Measurements from ENCODE around the gene UTP25. TPM values are rescaled to one million over a fixed set of nuclear protein-coding genes. Genes with fewer than 3 reads are reported as not detected.
"Not testable (repeated sequence)": the region's sequence is repeated elsewhere in the genome, so short reads cannot be mapped to it uniquely, and the experiment has no call there.

UTP25 gene
- total RNA-seq, 4 donors from 2014 or later: 6.6 to 18.5 (median 9.2) TPM

DNA sequence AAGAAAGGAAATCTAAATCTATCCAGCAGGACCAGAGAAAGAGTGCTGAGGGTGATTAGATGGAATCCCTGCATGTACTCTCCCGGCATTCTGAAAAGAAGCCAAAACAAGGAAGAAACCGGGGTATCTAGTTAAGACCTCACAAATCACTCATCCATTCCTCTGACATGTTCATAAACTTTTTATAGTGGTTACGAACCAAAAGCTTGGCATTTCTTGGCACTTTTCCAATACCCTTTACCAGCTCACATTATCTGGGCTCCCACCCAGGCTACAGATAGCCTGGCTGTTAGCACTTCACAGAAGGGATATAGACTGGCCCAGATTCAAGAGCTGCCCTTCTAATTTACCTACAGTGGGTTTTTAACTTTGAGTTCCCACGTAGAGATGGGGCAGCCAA lies 41.6 kb upstream of the UTP25 start:
- DNase-seq (ENCODE audit: low spot score) (no peak), ATAC-seq (ENCODE audit: low FRiP score) (no peak)
- TF ChIP-seq, protein P1, sequence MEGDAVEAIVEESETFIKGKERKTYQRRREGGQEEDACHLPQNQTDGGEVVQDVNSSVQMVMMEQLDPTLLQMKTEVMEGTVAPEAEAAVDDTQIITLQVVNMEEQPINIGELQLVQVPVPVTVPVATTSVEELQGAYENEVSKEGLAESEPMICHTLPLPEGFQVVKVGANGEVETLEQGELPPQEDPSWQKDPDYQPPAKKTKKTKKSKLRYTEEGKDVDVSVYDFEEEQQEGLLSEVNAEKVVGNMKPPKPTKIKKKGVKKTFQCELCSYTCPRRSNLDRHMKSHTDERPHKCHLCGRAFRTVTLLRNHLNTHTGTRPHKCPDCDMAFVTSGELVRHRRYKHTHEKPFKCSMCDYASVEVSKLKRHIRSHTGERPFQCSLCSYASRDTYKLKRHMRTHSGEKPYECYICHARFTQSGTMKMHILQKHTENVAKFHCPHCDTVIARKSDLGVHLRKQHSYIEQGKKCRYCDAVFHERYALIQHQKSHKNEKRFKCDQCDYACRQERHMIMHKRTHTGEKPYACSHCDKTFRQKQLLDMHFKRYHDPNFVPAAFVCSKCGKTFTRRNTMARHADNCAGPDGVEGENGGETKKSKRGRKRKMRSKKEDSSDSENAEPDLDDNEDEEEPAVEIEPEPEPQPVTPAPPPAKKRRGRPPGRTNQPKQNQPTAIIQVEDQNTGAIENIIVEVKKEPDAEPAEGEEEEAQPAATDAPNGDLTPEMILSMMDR (IDR thresholded peaks at IDR 0.05): no peak

DNA sequence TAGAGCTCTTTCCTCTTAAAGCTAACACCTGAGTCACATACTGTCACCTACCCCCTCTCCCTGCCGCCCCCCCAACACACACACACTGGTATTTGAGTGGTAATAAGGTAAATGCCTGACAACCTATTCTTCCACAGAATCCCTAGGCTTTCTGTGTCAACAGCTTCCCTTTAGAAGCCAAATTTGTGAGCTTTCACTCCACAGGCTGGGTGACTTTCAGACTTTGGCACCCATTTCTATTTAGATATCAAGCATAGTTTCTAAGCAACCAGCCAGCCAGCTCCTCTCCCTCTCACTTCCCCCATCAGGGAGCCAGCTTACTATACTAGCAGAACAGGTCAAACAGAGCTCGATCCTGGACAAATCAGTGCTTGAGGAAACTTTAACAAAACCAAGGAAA lies 40.2 kb upstream of the UTP25 start:
- ATAC-seq (ENCODE audit: low FRiP score) (no peak), DNase-seq (ENCODE audit: low spot score) (no peak)
- TF ChIP-seq, protein P1 (IDR thresholded peaks at IDR 0.05): no peak

DNA sequence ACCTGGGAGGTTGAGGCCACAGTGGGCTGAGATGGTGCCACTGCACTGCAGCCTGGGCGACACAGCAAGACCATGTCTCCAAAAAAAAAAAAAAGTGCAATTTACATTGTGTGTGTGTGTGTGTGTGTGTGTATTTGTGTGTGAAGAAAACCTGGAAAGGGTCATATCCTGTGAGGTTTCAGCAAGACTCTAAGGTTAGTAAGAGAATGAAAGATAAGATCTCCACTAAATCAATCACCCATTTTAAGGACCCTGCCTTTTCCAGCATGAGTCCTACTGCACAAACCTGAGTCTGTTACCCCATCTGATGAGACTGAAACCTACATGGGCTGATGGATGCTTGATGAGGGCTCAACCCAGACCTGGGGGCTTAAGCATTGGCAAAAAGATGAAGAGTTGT lies 38.5 kb upstream of the UTP25 start:
- no peak for DNase-seq (ENCODE audit: low spot score)
- TF ChIP-seq, protein P1 (IDR thresholded peaks at IDR 0.05): no peak
- ATAC-seq (ENCODE audit: low FRiP score): no peak

DNA sequence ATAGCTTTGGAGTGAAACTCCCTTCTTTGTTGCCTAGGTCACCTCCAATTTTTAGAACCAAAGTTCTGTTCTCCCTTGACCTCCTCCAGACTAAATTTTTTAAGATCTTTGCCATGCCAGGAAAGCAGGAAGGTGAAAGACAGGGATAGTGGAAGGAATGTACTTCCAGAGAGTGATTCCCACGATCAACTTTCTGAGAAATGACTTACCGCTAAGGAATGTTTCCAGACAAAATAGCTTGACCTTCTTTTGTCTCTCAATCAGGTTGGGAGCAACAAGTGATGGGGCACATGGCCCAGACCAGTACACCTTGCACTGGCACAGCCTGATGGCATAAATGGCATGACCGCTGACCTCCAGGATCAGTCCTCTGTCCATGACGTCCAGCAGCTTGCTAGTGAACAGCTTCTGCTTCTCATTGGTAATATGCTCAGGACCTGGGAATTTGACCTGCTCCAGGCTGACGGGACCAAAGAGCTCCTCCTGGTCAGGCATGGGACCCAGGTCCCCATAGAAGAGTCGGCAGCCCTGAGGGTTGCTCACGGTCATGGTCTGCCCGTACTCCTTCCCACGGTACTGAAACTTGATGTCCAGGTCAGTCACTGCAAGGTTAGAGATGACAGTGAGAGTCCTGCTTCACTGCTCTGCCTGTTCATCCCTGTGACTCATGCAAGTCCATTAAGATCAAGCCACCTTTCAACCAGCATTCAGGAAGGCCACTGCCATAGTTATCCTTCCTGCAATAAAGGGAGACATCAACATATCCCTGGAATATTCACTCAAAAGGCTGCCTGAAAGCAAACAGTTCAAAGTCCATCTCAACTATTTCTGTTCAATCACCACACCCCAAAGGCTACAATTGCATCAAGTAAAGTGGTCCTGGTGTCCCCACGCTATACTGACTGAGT lies 37.2 kb upstream of the UTP25 start:
- no peak for DNase-seq (ENCODE audit: low spot score)

DNA sequence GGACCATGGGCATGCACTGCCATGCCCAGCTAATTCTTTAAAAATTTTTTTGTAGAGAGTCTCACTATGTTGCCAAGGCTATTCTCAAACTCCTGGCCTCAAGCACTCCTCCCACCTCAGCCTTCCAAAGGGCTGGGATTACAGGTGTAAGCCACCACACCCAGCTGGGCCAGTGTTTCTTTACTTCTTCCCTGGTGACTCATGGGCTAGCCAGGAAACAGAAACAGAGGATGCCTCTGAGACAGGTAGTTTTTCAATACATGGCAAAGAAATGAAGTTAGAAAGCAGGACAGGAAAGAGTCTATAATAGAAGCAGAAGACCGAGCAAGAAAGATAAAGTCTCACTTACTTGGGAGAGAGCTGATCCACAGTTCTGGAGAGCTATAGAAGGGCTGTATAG lies 35.9 kb upstream of the UTP25 start:
- DNase-seq (ENCODE audit: low spot score) (no peak), ATAC-seq (ENCODE audit: low FRiP score) (no peak)
- TF ChIP-seq, protein P1 (IDR thresholded peaks at IDR 0.05): no peak

More for the DNA sequence above, 37.2 kb upstream of the UTP25 start:
- no peak for ATAC-seq (ENCODE audit: low FRiP score)
- TF ChIP-seq, protein P1 (IDR thresholded peaks at IDR 0.05): no peak

DNA sequence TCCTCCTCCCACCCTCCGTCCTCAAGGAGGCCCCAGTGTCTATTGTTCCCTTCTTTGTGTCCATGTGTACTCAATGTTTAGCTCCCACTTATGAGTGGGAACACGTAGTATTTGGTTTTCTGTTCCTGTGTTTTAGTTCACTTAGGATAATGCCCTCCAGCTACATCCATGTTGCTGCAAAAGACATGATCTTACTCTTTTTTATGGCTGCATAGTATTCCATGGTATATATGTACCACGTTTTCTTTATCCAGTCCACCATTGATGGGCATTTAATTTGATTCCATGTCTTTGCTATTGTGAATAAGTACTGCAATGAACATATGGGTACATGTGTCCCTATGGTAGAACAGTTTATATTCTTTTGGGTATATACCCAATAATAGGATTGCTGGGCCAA lies 34.1 kb upstream of the UTP25 start:
- not testable (repeated sequence) for ATAC-seq (ENCODE audit: low FRiP score); DNase-seq (ENCODE audit: low spot score)

DNA sequence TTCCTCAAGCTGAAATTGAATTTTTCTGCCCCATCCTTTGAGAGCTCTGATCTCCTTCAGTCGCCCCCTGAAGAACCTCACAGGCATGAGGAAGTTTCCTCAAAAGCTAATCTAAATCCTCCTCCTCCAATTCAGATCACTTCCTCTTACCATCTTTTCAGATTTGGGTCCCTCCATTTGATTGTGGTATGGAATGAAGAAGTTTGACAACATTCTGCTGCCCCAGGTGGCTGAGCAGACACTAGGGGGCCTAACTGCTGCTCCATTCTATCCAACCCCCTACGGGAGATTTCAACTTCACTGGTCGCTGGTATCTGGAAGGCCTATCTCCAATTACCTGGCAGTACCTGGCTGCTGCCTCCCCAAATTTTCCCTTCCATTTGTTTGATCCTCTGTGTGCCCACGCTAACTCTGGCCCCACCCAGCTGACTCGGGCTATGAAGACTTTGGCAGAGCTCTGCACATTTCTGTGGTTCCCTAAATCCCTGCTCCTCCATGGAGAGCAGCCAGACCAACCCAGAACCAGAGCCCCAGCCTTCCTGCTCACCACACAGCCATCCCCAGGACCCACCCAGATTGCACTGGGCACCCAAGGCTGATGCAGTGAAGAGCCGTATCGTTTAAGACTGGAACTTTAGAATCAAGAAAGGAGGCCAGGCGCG lies 29.7 kb upstream of the UTP25 start:
- ATAC-seq (ENCODE audit: low FRiP score) (no peak), DNase-seq (ENCODE audit: low spot score) (no peak)

More for the DNA sequence above, 29.7 kb upstream of the UTP25 start:
- TF ChIP-seq, protein P1 (IDR thresholded peaks at IDR 0.05): no peak

Data from omental fat pad (tissue), 4 donors.